OCI-LY1 (cell line): ENCODE results near the gene DIS3L.

ENCODE experiments used
- EZH2 ChIP-seq: fragments of 200-600 bp; sonication (generic), shearing (Covaris generic); IDR thresholded peaks from 2 replicates; pipeline ENCODE4 v1.8.0; 2017; ENCODE audit warnings: borderline replicate concordance, mixed run types, mild to moderate bottlenecking, antibody characterized with exemption, low read length, moderate library complexity, mixed read lengths
- TF ChIP-seq, protein P1 (sequence below): fragments of 200-600 bp; sonication (generic), shearing (Covaris generic); IDR thresholded peaks from 2 replicates; pipeline ENCODE4 v1.5.1; 2017; ENCODE audit warnings: mild to moderate bottlenecking, antibody characterized with exemption, low read length, moderate library complexity, mixed read lengths

GRCh38 chr15:66253418-66254088 lies 39.8 kb upstream of the DIS3L start, which contains the start of gene MEGF11:
- TF ChIP-seq, protein P1, sequence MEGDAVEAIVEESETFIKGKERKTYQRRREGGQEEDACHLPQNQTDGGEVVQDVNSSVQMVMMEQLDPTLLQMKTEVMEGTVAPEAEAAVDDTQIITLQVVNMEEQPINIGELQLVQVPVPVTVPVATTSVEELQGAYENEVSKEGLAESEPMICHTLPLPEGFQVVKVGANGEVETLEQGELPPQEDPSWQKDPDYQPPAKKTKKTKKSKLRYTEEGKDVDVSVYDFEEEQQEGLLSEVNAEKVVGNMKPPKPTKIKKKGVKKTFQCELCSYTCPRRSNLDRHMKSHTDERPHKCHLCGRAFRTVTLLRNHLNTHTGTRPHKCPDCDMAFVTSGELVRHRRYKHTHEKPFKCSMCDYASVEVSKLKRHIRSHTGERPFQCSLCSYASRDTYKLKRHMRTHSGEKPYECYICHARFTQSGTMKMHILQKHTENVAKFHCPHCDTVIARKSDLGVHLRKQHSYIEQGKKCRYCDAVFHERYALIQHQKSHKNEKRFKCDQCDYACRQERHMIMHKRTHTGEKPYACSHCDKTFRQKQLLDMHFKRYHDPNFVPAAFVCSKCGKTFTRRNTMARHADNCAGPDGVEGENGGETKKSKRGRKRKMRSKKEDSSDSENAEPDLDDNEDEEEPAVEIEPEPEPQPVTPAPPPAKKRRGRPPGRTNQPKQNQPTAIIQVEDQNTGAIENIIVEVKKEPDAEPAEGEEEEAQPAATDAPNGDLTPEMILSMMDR, result no peak
- TF ChIP-seq EZH2, result no peak
